Right atrium auricular region (tissue), 2 donors: ENCODE data around the gene C1orf174. TPM values are rescaled to one million over a fixed set of nuclear protein-coding genes. Genes with fewer than 3 reads are reported as not detected.

ENCODE experiments used
- DNase-seq: peaks from one replicate; pipeline ENCODE4 v3.0.0-alpha.2; 2019; ENCODE audit warnings: low spot score
- H3K27ac ChIP-seq, 2 donors: fragments of 200-600 bp; sonication (generic); 1 replicate in 1 of 2; 2 replicates in 1 of 2; pipeline ENCODE4 v1.5.1; 2016 to 2019
- H3K27me3 ChIP-seq, 2 donors: fragments of 200-600 bp; sonication (generic); one replicate each; pipeline versions ENCODE4 v1.5.1 to v1.6.0; 2017 to 2019
- H3K36me3 ChIP-seq: fragments of 200-600 bp; sonication (generic); one replicate; pipeline ENCODE4 v1.5.1; 2016
- H3K4me1 ChIP-seq, 2 donors: fragments of 200-600 bp; sonication (generic); one replicate each; pipeline versions ENCODE4 v1.5.1 to v1.6.0; 2017 to 2019
- H3K4me3 ChIP-seq, 2 donors: fragments of 200-600 bp; sonication (generic); 1 replicate in 1 of 2; 2 replicates in 1 of 2; pipeline ENCODE4 v1.5.1; 2017 to 2019; ENCODE audit warnings: mild to moderate bottlenecking in 1 of 2, moderate library complexity in 1 of 2
- H3K9me3 ChIP-seq, 2 donors: fragments of 200-600 bp; sonication (generic); one replicate each; pipeline ENCODE4 v1.5.1; 2019
- total RNA-seq, 2 donors: library from RNA; depleted of rRNA; stranded (reverse); fragments of >200 nt; gene quantifications; one replicate each; pipeline ENCODE4 v1.1.0, GENCODE V29; 2016
- TF ChIP-seq, protein P1 (sequence below), 2 donors: fragments of 200-600 bp; sonication (generic); IDR thresholded peaks; one replicate each; pipeline ENCODE4 v1.5.1; 2019; ENCODE audit warnings: antibody characterized with exemption in 2 of 2

Gene C1orf174
- total RNA-seq, 2 donors from 2014 or later = 9.1 to 18.8 TPM

DNA sequence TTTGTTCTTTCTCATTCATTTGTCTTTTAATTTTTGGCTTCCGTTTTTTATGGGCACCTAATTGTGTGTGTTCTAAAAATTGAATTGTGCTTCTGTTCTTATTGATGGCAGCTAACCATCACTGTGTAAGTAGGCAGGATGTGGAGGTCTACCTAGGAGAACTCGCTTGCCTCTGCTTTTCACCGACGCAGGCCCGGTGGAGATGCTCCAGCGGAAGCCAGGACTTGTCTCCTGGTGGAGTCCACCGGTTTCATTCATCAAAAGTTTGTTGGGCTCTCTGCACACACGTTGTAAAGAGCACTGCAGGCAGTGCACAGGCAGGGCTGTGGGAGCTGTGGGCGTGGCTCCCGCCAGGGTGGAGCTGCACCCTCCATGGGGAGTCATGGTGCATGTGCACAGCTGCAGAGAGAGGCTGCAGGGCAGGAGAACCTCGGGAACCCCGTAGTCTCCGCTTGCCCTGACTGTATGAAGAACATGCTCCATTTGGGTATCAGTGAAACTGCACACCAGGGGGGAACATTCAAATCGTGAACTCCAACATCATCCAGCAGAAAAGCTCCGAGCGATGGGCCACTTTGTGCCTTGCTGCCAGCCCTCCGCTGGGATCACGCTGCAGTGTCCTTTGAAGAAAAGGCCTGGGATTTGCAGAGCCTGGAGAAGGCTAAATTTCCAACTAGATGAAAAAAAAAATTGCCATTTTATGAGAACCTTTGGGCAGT, 6.0 kb upstream of the C1orf174 start:
- Histone ChIP-seq H3K36me3 (no peaks in the 10 kb centered on the region), H3K27ac (no peak overlapping the region), H3K4me1 (peaks cover 0 to 4% of the 10 kb centered on the region in 2 donors), H3K27me3 (no peaks in the 10 kb centered on the region), H3K9me3 (no peaks in the 10 kb centered on the region), H3K4me3 (no peak overlapping the region)
- TF ChIP-seq, protein P1, sequence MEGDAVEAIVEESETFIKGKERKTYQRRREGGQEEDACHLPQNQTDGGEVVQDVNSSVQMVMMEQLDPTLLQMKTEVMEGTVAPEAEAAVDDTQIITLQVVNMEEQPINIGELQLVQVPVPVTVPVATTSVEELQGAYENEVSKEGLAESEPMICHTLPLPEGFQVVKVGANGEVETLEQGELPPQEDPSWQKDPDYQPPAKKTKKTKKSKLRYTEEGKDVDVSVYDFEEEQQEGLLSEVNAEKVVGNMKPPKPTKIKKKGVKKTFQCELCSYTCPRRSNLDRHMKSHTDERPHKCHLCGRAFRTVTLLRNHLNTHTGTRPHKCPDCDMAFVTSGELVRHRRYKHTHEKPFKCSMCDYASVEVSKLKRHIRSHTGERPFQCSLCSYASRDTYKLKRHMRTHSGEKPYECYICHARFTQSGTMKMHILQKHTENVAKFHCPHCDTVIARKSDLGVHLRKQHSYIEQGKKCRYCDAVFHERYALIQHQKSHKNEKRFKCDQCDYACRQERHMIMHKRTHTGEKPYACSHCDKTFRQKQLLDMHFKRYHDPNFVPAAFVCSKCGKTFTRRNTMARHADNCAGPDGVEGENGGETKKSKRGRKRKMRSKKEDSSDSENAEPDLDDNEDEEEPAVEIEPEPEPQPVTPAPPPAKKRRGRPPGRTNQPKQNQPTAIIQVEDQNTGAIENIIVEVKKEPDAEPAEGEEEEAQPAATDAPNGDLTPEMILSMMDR (IDR thresholded peaks at IDR 0.05) = no peak
- no peak for DNase-seq

DNA sequence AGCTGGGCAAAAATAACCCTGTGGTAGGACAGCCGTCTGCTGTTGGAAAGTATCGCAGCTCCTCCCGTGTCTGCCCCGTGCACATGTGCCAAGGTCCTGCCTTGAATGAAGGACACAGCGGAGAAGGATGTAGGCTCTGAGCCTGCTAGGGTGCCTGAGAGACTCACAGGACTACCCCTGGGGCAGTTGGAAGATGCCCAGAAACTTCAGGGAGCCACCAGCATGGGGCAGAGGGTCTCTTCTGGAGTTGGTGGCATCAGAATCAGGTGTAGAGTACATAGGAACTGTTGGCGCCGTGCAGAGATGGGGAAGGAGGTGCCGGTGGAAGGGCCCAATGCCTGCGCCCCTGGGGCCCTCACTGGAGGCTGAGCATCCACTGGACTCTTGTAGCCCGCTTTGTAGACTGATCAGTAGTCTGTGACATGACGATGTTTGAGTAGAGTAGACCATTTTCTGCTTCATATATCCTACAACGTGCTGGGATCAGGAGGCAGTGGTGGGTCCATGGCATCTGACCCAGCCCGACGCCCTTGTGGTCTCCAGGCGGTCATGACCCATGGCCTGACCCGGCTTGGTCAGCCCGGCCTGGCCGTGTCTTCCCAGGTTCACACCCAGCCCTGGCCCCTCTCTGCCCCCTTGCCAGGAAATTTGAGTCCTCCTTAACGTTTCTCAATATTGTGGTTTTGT, 5.3 kb upstream of the C1orf174 start:
- Histone ChIP-seq H3K27me3 (no peaks in the 10 kb centered on the region), H3K4me1 (no peaks in the 10 kb centered on the region), H3K9me3 (no peaks in the 10 kb centered on the region), H3K36me3 (no peaks in the 10 kb centered on the region), H3K27ac (no peak overlapping the region), H3K4me3 (no peak overlapping the region)
- no peak for DNase-seq
- TF ChIP-seq, protein P1 (IDR thresholded peaks at IDR 0.05) = no peak

DNA sequence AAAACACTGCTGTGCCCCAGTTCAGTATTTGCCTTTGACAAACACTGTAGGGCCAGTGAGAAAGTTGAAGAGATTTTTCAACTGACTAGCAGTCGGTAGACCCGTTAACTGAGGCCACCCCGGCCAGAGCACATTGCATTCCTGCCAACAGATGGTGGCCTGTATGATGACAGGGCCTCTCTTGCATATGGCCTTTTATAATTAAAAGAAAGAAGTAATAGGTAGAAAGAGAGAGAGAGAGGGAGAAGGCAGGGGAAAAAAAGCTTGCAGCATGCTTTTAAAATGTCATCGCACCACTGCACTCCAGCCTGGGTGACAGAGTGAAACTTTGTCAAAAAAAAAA, 4.7 kb upstream of the C1orf174 start:
- Histone ChIP-seq H3K27me3 (no peaks in the 10 kb centered on the region), H3K4me1 (no peaks in the 10 kb centered on the region), H3K27ac (no peak overlapping the region), H3K4me3 (no peak overlapping the region), H3K36me3 (no peaks in the 10 kb centered on the region), H3K9me3 (no peaks in the 10 kb centered on the region)
- TF ChIP-seq, protein P1 (IDR thresholded peaks at IDR 0.05) = no peak
- DNase-seq = no peak

DNA sequence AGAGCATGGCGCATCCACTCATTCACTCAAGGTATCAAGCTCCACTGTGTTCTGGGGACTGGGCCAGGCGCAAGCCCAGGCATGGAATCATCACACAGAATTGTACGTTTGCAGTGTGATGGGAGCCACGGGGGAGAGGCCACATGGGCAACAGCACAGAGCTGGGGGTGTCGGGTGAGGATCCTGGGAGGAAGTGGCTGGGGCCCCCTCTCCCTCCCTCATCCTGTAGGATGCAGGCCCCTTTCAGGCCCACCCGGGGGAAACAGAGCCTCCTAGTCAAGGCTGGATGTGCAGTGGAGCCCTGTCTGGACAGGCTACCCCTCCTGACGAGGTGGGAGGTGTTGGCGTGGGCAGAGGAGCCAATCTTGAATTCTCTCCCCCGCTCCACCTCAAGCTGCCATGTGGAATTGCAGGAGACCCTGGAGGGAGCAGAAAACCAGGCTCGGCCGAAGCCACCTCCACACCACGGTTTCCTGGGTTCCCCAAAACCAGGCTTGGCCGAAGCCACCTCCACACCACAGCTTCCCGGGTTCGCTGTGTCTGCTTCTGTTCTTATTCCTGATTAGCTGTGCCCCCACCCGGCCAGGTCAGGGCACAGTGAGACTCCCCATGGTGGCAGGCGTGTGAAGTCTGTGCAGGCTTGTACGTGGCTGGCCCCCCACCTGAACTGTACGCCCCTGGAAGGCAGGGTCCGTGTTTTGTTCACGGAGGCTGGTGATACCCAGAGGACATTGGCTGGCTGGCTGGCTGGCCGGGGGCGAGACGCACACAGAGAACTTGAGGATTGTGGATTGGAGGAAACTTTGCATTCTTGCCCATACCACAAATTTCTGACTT, 4.2 kb upstream of the C1orf174 start:
- TF ChIP-seq, protein P1 (IDR thresholded peaks at IDR 0.05) = no peak
- H3K4me1 ChIP-seq = peaks cover 0 to 5% of the 10 kb centered on the region in 2 donors
- no peaks in the 10 kb centered on the region for H3K36me3 ChIP-seq
- H3K27ac ChIP-seq = no peak overlapping the region
- no peaks in the 10 kb centered on the region for H3K9me3 ChIP-seq
- H3K27me3 ChIP-seq = no peaks in the 10 kb centered on the region
- DNase-seq = no peak
- H3K4me3 ChIP-seq = no peak overlapping the region

DNA sequence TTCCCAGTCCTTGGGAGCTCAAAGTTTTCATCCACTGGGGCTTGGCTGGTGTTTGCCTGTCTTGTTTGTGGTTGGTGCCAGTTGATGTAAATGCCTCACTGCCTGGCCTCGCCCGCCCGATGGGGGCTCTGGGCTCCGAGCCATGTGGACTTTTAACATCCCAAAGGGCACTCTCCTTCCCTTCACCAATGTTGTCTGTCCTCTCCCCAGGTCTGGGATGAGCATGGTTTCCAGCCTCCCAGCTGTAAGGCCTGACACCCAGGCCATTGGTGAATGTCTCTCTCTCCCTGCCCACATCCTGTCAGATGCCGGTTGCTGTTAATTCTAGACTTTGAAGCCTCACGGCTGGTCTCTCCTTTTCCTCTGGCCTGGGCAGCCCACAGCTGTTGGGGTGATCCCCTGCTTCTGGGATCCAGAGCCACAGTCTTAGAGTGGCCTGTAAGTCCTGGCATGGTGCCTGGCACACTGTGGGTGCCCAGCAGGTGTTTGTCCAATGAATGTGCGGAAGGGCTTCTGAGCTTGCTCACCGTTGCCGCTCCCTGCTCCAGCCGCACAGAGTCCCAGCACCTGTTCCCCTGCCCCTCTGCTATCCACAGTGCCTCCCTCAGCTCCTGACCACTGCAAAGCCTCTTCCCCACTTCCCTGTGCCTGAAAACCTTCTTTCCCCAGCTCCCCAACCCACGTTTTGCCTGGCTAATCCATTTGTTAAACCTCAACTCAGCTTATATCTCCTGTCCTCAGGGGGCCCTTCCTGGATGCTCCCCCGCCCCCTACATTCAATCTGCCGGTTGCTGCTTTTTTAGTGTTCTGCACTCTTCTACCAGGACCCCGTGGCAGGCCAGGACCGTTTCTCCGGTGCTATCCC, 3.3 kb upstream of the C1orf174 start:
- peaks cover 0 to 8% of the 10 kb centered on the region in 2 donors for H3K4me1 ChIP-seq
- no peak overlapping the region for H3K4me3 ChIP-seq
- H3K9me3 ChIP-seq = no peaks in the 10 kb centered on the region
- no peaks in the 10 kb centered on the region for H3K36me3 ChIP-seq
- no peak overlapping the region for H3K27ac ChIP-seq
- TF ChIP-seq, protein P1 (IDR thresholded peaks at IDR 0.05) = no peak
- no peaks in the 10 kb centered on the region for H3K27me3 ChIP-seq
- no peak for DNase-seq
